Superior temporal gyrus (tissue), 1 donor: Measurements from ENCODE around the gene TCF7L1.

Source experiments
- DNase-seq: peaks from one replicate; pipeline ENCODE4 v3.0.0-alpha.2; 2016; ENCODE audit errors: extremely low spot score

TCF7L1 gene

GRCh38 chr2:85230679-85231467 is 97.7 kb downstream of the TCF7L1 start:
- DNase-seq: no peak

GRCh38 chr2:85231468-85231805 is 98.2 kb downstream of the TCF7L1 start:
- DNase-seq: no peak

- DNase-seq: no peak
Measured at GRCh38 chr2:85231952-85232351, 98.8 kb downstream of the TCF7L1 start.

- DNase-seq: peak; percentile 52
Measured at GRCh38 chr2:85234868-85235267, 101.7 kb downstream of the TCF7L1 start.

- DNase-seq: no peak
Measured at GRCh38 chr2:85235281-85235680, 102.1 kb downstream of the TCF7L1 start.

- DNase-seq: no peak
Measured at GRCh38 chr2:85236084-85236483, 102.9 kb downstream of the TCF7L1 start.

- DNase-seq: no peak
Measured at GRCh38 chr2:85237849-85238565, 104.8 kb downstream of the TCF7L1 start.

- no peak for DNase-seq
Measured at GRCh38 chr2:85238607-85239006, 105.4 kb downstream of the TCF7L1 start.

- no peak for DNase-seq
Measured at GRCh38 chr2:85239102-85239501, 105.9 kb downstream of the TCF7L1 start.

- DNase-seq: no peak
Measured at GRCh38 chr2:85240055-85240454, 106.9 kb downstream of the TCF7L1 start.

GRCh38 chr2:85242321-85242720 is 109.1 kb downstream of the TCF7L1 start:
- no peak for DNase-seq

- peak; percentile 74 for DNase-seq
Measured at GRCh38 chr2:85243101-85244072, 110.2 kb downstream of the TCF7L1 start.

GRCh38 chr2:85244828-85245227 is 111.6 kb downstream of the TCF7L1 start:
- DNase-seq: no peak

- no peak for DNase-seq
Measured at GRCh38 chr2:85245891-85246290, 112.7 kb downstream of the TCF7L1 start.

GRCh38 chr2:85246348-85246747 is 113.2 kb downstream of the TCF7L1 start:
- DNase-seq: no peak

- no peak for DNase-seq
Measured at GRCh38 chr2:85247610-85248009, 114.4 kb downstream of the TCF7L1 start.

- no peak for DNase-seq
Measured at GRCh38 chr2:85248773-85249509, 115.7 kb downstream of the TCF7L1 start.

- no peak for DNase-seq
Measured at GRCh38 chr2:85250045-85250444, 116.9 kb downstream of the TCF7L1 start.

GRCh38 chr2:85251070-85251616 is 118.0 kb downstream of the TCF7L1 start:
- DNase-seq: no peak

GRCh38 chr2:85253890-85254289 is 120.7 kb downstream of the TCF7L1 start:
- DNase-seq: no peak
